ENCODE results near the gene RAP1GAP2.

DNA sequence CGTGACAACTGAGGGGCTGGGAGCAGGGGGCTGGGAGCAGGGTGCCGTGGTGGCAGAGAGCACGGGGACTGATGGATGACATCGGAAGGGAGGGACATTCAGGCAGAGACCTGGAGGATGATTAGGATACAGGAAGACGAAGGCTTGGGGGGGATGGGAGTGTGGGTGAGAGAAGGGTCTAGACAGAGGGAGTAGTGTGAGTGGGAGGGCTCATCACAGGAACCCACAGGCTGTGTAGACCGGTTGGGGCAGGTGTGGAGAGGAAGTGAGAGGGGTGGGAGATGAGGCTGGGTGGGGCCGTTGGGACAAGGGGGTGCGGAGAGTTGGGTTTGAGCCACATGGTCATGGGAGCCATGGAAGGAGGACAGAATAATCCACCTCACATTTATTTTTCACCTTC, 83.8 kb downstream of the RAP1GAP2 start:
- TF ChIP-seq, protein P1, sequence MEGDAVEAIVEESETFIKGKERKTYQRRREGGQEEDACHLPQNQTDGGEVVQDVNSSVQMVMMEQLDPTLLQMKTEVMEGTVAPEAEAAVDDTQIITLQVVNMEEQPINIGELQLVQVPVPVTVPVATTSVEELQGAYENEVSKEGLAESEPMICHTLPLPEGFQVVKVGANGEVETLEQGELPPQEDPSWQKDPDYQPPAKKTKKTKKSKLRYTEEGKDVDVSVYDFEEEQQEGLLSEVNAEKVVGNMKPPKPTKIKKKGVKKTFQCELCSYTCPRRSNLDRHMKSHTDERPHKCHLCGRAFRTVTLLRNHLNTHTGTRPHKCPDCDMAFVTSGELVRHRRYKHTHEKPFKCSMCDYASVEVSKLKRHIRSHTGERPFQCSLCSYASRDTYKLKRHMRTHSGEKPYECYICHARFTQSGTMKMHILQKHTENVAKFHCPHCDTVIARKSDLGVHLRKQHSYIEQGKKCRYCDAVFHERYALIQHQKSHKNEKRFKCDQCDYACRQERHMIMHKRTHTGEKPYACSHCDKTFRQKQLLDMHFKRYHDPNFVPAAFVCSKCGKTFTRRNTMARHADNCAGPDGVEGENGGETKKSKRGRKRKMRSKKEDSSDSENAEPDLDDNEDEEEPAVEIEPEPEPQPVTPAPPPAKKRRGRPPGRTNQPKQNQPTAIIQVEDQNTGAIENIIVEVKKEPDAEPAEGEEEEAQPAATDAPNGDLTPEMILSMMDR (IDR thresholded peaks at IDR 0.05 in 8 of 11, conservative IDR thresholded peaks at IDR 0.05 in 3 of 11) = no peak
- no peak for TF ChIP-seq POLR2A (IDR thresholded peaks at IDR 0.05)

All from spleen (tissue), 7 donors.